ENCODE measurements around the gene ADGRG6. TPM values are rescaled to one million over a fixed set of nuclear protein-coding genes. Genes with fewer than 3 reads are reported as not detected.

ADGRG6 gene
- total and polyA plus RNA-seq, 9 donors = 1.6 to 10.6 (median 3.0) TPM

DNA sequence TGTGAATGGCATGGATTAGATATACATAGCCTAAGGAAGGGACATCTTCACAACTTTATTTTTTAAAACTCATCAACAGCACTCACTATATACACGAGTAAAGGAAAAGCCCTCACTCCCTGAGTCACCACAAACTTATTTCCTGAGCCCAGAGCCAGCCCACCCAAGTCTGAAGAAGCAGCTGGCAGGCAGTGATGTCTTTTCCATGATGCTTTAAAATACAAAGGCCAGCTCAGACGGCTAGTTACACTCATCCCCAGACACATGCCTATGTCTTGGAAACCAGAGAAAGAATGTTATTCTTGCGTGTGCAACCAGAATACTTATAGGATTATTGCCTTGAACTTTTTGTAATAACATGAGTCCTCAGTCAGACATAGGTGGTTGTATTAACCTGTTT is 114.4 kb downstream of the ADGRG6 start:
- H3K27ac ChIP-seq = no peak overlapping the region
- intact Hi-C loops (cut with DNase I) = no loop called here
- H3K27me3 ChIP-seq = no peaks in the 10 kb centered on the region
- WGBS, 3 donors = 22 to 35% (median 29%) methylated on average over 3 of the region's 3 CpGs
- no peak for DNase-seq
- no peaks in the 10 kb centered on the region for H3K9me3 ChIP-seq
- TF ChIP-seq EP300 (IDR thresholded peaks at IDR 0.05) = no peak
- no peak for TF ChIP-seq POLR2A (IDR thresholded peaks at IDR 0.05)
- TF ChIP-seq, protein P1, sequence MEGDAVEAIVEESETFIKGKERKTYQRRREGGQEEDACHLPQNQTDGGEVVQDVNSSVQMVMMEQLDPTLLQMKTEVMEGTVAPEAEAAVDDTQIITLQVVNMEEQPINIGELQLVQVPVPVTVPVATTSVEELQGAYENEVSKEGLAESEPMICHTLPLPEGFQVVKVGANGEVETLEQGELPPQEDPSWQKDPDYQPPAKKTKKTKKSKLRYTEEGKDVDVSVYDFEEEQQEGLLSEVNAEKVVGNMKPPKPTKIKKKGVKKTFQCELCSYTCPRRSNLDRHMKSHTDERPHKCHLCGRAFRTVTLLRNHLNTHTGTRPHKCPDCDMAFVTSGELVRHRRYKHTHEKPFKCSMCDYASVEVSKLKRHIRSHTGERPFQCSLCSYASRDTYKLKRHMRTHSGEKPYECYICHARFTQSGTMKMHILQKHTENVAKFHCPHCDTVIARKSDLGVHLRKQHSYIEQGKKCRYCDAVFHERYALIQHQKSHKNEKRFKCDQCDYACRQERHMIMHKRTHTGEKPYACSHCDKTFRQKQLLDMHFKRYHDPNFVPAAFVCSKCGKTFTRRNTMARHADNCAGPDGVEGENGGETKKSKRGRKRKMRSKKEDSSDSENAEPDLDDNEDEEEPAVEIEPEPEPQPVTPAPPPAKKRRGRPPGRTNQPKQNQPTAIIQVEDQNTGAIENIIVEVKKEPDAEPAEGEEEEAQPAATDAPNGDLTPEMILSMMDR (IDR thresholded peaks at IDR 0.05) = no peak
- no peak overlapping the region for H3K4me3 ChIP-seq
- H3K36me3 ChIP-seq = no peaks in the 10 kb centered on the region
- H3K4me1 ChIP-seq (ENCODE audit: insufficient read depth) = no peaks in the 10 kb centered on the region

DNA sequence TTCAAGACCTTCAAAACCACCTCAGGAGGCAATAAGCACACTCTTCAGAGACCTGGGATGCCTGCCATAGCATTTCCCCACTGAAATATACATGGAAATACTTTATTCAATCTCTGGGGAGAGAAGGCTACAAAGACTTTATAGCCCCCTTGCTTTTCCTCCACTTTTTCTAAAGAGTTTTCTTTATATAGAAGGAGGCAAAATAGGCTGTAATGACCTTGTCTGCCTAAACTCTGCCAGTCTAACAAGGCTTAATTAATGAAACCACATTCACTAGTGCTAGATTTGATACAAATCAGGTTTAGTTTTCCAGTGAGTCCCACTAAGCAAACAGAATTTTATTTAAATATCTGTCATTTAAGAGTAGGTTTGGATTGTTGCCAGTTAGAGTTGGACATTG is 114.9 kb downstream of the ADGRG6 start:
- H3K9me3 ChIP-seq = no peaks in the 10 kb centered on the region
- no peak overlapping the region for H3K27ac ChIP-seq
- DNase-seq = no peak
- no peak for TF ChIP-seq EP300 (IDR thresholded peaks at IDR 0.05)
- TF ChIP-seq, protein P1 (IDR thresholded peaks at IDR 0.05) = no peak
- TF ChIP-seq POLR2A (IDR thresholded peaks at IDR 0.05) = no peak
- intact Hi-C loops (cut with DNase I) = no loop called here
- H3K36me3 ChIP-seq = no peaks in the 10 kb centered on the region
- H3K4me3 ChIP-seq = no peak overlapping the region
- no peaks in the 10 kb centered on the region for H3K27me3 ChIP-seq
- H3K4me1 ChIP-seq (ENCODE audit: insufficient read depth) = no peaks in the 10 kb centered on the region

DNA sequence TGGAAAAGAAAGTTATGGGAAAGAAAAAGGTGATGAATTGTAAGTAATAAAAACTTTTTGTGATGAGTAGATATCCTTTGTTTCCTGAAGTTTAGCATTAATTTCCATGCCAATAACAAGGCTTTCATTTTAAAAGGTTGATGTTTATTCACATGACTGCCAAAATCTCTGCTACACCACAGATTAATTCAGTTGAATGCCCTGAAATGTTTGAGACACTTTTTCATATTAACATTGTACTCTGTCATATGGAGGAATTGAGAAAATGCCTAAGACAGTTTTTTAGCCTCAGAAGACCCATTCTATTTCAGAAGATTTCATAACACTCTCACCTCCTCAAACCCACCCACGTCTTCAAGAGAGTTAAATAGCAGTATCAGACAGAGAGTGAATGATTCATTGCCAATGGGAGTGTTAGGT is 115.5 kb downstream of the ADGRG6 start:
- WGBS, 3 donors = 63 to 74% (median 67%) methylated on average over 1 of the region's 1 CpG
- TF ChIP-seq POLR2A (IDR thresholded peaks at IDR 0.05) = no peak
- TF ChIP-seq EP300 (IDR thresholded peaks at IDR 0.05) = no peak
- TF ChIP-seq, protein P1 (IDR thresholded peaks at IDR 0.05) = no peak

DNA sequence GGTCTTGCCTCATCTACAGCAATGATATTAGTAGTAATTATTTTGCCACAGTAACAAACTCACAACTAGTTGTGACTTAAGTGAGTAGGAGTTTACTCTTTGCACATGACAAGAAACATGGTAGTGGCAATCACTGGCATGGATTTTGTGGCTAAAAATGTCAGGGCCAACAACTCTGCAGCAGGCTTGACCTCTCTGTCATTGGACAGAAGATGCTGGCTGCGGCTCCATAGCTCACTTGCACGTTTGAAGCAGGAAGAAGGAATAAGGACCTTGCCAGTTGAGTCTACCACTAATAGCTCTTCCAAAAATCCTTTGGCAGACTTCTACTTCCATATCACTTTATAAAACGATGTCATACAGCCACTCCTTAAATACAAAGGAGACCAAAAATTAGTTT is 117.3 kb downstream of the ADGRG6 start:
- intact Hi-C loops (cut with DNase I) = no loop called here

More for the DNA sequence above, 115.5 kb downstream of the ADGRG6 start:
- intact Hi-C loops (cut with DNase I) = no loop called here
- Histone ChIP-seq H3K27ac (no peak overlapping the region), H3K4me1 (ENCODE audit: insufficient read depth) (no peaks in the 10 kb centered on the region), H3K27me3 (no peaks in the 10 kb centered on the region), H3K36me3 (no peaks in the 10 kb centered on the region), H3K4me3 (no peak overlapping the region), H3K9me3 (no peaks in the 10 kb centered on the region)
- DNase-seq = no peak

More for the DNA sequence above, 117.3 kb downstream of the ADGRG6 start:
- TF ChIP-seq, protein P1 (IDR thresholded peaks at IDR 0.05) = no peak
- TF ChIP-seq EP300 (IDR thresholded peaks at IDR 0.05) (no peak), POLR2A (IDR thresholded peaks at IDR 0.05) (no peak)
- no peaks in the 10 kb centered on the region for H3K4me1 ChIP-seq (ENCODE audit: insufficient read depth)
- DNase-seq = no peak
- WGBS, 3 donors = 35 to 50% (median 39%) methylated on average over 3 of the region's 3 CpGs
- no peak overlapping the region for H3K27ac ChIP-seq
- H3K4me3 ChIP-seq = no peak overlapping the region
- no peaks in the 10 kb centered on the region for H3K9me3 ChIP-seq
- H3K27me3 ChIP-seq = no peaks in the 10 kb centered on the region
- no peaks in the 10 kb centered on the region for H3K36me3 ChIP-seq

Measured in ovary (tissue), 9 donors.